ENCODE data around the gene GASK1A.
"Not testable (repeated sequence)": the region's sequence is repeated elsewhere in the genome, so short reads cannot be mapped to it uniquely, and the experiment has no call there.

The GASK1A gene

DNA sequence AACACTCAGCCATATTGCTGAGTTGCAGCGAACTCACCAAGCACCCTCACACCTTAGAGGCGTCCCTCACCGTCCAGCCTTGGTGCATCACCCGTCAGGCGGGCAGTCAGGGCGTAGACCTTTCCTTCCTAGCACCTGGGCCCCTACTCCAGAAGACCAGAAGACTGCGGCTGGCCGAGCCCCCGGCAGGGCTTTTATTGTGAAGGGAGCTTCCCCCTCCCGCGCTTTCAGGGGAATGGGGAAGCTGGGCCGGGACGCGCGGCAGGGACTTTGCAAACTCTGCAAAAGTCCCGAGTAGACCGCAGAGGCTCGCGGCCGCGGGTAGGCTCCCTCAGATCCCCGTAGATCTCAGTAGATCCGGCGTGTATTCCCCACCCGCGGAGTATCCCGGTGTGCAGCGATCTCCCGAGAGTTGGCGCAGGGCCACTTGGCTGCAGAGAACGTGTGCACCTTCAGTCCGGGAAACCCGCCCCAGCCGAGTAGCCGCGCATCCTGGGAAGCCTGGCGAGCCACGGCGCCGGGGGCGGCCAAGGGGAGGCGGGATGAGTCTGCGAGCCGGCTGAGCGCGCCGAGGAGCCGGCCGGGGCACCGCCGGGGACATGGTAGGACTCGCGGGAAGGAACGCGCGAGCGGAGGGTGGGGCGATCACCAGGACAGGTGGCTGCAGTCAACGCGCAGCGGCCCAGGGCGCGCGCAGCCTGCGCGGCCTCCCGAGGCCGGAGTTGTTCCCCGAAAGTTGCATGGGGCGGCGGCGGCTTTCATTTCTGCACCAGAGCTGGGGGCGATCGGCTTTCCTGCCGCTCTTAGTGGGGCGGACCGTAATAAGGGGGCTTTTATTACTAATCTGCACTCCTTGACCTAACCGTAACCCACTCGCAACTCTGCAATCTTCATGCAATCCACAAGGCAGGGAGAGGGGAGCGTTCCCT lies at the start of gene GASK1A:
TSS of gene GASK1A (plus strand) at position 268 of the 929 bp plus-strand sequence. CDS start at position 600, 332 bp downstream.
- DNase-seq, result peak; percentile 80

DNA sequence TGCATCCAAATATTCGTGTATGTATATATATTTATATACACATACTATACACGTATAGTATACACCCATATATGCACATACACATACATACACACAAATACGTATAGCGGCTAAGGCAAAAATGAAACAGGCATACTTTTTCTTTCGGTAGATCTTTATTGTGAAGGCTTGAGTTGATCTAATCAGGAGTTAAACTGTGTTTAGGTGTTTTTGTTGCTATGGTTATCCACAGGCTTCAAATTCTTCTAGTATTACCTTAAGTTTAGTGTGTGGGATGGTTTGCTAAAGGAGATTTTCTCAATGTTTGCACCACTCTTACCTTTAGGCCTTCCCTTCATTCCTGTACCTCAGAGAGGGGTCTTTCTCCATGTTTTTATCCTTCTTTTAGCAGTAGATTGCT lies 45.0 kb upstream of the GASK1A start:
- no peak for DNase-seq

DNA sequence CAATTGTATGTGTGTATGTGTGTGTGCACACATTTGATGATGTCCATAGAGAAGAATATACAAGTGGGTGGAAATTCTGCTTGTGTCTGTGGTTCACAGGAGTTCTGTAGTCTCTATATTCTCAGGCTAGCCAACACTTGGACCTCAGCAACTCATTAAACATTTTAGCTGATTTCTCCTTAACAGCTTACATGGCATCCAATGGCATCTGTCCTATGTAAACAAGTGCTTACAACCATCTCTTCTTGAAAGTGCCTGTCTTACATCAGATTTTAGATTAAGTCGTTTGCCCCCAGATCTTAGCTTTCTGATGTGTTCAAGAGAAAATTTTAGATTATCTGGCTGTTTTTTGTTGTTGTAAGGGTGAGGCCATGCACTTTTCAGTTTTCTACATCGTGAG lies 44.2 kb upstream of the GASK1A start:
- no peak for DNase-seq

DNA sequence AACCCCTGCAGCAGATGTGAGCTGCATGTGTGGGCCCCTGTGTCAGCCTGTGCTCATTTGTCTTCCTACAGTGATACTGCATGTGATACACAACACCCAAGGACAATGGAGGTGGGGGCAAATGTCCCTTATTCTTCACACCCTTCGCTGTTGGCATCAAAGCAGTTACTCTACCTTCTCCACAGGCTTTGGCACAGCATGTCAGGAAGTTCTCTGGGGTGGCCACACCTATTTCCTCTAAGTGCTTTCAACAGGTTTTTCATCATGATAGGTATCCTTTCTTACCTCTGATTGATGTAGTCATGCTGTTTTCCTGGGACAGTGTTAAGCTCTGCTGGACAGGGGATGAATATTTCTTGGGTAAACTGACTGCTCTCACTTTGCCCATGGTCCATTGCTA lies 43.6 kb upstream of the GASK1A start:
- DNase-seq, result no peak

DNA sequence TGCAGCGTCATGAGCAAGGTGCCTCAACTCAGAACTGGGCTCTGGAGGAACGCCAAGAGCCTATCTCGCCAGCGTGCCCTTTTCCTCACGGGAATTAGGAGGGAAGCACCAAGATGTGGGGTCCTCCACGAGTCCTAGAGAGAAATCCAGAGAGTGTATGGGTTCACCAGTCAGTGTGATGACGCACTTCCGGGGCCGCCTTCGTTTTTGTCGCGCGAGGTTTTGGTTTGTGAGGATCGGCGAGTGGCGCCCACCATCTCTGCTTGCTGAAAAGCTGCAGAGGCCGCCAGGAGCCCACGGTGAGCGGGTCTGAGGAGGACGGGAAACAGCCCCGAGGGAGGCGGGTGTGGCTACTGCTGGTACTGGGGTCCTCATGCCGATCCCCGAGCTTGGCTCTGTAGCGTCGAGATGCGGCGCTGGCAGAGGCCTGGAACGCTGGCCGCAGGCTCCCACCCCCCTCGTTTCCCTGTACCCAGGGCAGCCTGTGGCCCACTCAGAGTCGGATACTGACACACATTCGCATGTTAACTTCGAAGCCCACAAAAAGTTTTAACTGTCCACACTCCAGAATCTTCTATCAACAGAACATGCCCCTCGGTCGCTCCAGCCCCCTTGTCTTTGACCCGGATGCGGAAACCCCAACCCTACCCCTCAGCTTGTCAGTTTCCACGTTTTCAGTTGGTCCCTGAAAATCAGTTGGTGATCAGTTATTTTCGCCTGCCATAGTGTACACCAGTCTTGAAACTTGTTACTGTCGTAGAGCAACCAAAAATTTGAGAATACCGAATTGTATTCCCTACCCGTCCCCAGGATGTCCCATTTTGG lies 42.7 kb upstream of the GASK1A start:
- DNase-seq, result peak; percentile 71

DNA sequence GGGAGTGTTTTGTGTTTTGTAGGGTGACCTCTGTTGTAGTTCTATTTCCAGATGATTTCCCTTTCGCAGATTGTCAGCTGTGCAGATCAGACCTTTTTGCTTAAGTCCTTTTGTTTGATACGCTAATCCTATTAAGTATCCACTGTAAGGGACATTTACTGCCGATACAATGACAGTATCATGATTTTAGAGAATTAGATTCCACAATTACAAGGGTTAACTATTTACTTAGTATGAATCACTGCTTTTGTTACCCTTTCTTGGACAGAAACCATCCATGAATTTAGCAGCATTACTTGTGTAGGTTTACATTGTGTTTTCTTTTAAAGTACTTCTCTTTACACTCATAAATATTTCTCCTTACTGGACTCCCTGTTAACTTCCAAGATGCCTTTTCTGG lies 41.8 kb upstream of the GASK1A start:
- DNase-seq, result no peak

DNA sequence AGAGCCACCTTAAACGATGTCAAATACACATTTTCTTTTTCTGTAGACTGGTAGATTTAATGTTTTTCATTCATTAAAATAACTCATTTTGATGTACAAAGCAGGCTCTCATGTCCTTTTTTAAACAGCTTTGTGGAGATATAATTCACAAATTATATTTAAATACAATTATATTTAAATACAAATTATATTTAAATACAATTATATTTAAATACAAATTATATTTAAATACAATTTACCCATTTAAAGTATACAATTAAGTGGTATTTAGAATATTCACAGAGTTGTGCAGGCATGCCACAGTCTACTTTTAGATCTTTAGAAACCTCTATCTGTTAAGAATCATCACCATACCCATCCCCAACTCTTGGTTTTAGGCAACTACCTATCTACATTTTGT lies 36.4 kb upstream of the GASK1A start:
- no peak for DNase-seq

DNA sequence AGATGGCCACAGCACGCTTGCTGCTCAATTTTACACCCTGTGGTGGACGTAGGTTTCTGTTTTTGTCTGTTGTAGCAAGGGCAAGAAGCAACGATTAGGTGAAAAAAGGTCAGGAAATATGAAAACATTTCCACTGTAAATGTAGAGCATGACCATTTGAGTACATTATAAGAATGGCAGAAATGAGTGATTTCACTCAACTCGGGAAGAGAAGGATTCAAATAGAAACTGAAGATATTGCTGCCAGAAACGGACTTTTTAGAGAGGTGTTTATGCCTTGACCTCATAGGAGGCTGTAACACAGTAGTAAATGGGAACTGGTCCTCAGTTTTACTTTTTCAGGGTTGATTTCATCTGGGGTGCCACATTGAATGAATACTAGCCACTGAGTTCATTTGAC lies 33.1 kb upstream of the GASK1A start:
- no peak for DNase-seq

DNA sequence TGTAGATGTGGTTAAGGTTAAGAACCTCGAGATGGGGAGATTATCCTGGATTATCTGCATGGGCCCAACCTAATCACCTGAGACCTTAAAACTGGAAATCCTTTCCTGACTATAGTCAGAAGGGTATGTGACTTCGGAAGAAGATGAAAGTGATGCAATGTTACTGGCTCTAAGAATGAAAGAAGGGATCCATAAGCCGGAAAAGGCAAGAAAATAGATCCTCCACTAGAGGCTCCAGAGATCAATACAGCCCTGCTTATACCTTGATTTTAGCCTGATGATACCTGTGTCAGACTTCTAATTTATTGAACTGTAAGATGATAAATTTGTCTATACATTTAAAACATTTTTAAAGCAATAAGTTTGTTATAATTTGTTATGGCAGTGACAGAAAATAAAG lies 21.5 kb upstream of the GASK1A start:
- DNase-seq, result no peak

DNA sequence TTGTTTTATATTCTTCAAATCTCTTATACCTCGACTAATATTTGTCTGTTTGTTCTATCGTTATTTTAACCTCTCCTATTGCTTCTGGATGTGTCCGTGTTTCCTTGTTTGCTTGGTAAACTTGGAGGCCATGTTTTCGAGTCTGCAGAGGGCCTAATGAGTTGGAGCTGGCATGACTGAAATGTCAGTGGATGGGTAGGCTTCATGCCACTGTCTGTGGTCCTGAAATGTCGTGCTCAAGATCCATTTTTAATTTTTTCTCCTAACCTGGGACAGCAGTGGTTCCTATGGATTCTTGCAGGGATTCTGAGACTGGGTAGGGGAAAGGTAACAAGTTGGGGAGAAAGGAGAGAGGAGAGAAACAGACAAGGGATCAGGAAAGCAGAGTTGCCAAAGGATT lies 18.8 kb upstream of the GASK1A start:
- DNase-seq, result no peak

DNA sequence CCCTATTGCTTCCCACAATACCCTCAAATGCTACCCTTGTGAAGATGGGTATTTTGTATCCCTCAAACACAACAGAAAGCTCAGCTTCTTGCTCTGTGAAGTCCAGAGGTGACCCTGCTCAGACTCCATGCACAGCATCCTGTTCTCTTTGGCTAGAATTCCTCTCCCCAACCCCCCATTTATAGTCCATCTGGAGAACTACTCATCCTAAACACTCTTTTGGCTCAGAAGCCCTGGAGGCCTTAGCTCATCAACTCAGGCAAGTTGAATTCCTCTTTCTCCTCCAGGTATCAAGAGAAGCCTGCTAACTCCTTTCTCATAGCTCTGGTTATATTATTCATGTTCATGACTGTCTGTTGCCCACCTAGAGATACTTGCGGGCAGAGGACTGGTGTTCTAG lies 18.3 kb upstream of the GASK1A start:
- DNase-seq, result no peak

DNA sequence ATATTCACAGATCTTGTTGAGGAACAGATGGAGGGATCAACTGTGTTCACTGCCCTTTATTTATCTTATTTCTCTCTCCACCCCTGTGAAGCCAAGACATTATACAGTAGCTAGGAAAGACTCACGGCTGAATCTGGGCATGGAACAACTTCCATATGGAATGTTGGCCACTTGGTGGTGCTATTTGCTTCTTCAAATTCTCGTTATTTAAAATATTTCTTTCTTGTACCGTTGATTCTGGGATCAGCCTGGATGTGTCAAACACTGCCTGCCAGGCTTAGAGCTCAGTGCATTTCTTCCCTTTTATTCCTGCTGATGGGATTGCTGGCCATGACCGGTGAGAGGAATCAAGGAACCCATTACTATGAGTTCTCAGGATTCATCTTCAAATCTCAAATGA lies 17.5 kb upstream of the GASK1A start:
- DNase-seq, result peak; percentile 55

DNA sequence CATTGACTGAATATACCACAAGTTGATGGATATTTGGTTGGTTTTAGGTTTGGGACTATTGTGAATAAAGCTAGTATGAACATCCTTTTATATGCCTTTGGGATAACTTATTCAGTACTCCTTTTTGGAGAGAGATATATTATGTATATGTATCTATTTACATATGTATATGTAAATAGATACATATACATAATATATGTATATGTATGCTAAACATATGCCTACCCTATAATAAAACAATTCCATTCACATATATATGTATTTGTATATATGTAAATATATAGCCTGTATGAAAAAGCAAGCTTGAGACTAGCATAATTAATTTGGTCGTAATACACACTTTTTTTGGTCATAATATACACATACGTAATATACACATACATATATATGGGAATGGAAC lies 15.8 kb upstream of the GASK1A start:
- no peak for DNase-seq

DNA sequence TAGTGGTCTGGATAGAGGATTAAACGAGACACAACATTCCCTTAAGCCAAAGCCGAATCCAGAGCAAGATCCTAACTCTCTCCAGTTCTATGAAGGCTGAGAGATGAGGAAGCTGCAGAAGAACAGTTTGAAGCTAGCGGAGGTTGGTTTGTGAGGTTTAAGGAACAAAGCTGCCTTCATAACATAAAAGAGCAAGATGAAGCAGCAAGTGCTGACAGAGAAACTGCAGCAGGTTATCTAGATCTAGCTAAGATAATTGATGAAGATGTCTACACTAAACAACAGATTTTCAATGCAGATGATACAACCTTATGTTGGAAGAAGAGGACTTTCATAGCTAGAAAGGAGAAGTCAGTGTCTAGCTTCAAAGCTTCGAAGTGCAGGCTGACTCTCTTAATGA lies 14.8 kb upstream of the GASK1A start:
- DNase-seq, result no peak

DNA sequence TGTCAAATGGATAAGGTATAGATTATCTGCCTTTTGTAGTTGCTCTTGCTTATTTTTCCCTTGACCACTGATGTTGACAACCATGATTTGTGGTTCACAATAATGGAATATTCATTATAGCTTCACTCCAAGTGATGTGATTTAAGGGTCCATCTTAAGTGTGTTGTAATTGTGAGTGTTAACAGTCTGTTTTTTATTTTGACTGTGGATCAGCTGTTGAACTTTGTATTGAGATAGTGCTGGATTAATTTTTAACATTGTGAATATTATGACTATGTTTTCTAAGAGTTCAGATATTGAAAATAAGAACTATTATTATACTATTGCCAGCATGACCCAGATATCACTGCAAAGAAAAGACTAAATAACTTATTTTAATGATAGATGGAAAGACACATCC lies 8.6 kb upstream of the GASK1A start:
- no peak for DNase-seq

DNA sequence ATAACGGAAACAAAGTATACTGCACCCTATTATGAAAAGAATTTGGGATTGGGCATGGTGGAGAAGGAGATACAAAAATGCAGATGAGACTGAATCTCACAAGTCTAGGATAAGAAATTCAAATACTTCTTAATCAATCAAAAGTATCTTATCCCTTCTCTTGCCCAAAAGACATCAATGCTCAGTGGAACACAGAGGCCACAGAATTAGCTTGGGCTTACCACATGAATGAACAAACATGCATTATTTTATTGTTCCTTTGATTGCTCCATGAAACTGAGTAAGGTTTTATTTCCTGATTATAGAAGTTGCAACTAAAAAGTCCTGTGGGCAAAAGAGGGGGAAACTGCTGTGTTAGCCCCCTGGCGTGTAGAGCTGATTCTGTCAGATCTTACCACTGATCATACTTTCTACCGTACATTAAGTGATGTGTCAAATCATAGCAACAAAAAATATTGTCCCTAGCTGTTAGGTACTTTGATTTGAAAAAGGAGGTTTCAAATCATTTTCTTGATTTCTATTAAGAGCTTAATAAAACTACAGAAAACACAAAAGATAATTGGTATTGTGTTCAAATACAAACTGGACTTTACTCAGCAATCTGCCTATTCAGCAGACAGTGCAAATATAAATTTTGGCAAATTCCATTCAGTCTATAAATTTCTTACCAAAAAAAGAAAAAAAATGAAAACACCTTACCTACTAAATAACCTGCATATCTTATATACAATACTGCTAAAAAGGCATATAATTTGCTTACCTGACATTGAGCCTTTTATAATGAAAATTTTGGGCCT lies 7.9 kb upstream of the GASK1A start:
- no peak for DNase-seq

DNA sequence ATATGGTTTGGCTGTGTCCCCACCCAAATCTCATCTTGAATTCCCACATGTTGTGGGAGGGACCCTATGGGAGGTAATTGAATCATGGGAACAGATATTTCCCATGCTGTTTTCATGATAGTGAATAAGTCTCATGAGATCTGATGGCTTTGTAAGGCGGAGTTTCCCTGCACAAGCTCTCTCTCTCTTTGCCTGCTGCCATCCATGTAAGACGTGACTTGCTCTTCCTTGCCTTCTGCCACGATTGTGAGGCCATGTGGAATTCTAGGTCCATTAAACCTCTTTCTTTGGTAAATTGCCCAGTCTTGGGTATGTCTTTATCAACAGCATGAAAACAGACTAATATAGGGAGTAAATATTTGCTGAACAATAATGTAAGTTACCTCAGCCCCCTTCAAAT lies 4.2 kb upstream of the GASK1A start:
- DNase-seq, result not testable (repeated sequence)

DNA sequence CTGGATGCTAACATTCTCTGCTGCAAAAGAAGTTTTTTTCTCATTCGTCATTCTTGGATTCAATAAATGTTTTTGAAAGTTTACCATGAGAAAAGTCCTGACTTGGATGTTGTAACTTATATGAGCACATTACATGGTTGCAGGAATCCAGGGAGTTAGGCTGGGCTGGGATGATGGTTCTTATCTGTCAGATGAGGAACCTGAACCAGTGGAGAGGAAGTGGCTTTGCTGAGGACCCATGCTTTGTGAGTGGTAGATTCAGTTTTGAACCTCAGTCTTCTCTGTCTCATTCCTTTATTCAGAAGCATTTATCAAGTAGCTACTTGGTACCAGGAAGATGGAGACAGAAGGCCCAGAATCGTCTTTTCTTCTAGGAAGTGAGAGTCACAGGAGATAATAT lies 3.7 kb upstream of the GASK1A start:
- no peak for DNase-seq

DNA sequence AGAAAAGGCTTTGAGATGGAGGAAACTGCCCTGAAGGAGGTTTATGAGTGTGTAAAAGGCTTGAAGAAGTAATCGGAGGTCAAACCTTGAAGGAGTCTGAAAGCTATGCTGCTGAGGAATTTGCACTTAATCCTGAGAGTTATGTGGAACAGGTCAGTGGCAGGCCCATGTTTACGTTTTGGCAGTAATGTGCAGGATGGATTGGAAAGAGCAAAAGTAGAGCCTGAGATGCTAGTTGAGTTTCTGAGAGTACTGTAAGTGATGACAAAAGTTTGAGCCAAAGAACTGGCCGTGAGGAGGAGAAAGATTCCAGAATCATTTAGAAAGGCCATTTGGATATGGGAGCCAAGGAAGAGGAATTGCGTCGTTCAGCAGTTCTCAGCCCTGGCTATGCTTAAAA lies 3.2 kb upstream of the GASK1A start:
- no peak for DNase-seq

DNA sequence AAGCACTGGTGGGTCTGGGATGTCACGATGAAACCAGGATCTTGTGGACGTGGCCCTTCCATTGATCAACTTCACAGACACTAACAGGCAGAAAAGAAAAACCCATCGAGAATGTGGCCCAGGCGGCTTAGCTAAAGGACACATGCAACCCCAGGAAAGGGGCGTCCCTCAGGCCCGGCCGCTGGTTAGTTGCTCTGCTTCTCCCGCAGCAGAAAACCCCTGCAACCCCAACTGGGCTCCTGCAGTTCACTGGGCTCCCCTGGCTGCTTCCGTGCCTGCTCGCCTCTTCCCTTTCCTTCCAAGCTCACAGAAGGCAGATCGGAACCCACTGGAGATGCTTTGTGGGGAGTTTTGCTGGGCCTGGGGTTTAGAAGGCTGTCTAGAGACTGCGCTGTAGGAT lies 1.1 kb downstream of the GASK1A start:
- no peak for DNase-seq

DNA sequence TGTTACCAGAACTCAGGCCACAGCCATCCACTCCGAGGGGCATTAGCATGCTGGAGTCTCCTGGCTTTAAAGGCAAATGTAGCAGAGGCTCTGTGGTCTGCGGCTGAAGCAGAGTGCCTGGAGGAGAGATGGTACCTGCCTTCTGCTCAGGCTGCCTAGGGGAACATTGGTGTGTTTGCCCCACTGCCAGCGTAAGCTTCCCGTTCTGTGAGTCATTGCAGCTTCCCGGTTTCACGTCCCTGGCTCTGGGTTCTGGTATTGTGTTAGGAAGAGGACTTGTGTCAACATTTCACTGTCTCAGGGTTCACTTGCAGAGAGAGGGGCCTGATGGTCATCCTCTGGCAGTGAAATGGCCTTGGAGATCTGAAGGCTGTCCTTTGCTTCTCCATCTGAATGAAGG lies 1.8 kb downstream of the GASK1A start:
- no peak for DNase-seq

DNA sequence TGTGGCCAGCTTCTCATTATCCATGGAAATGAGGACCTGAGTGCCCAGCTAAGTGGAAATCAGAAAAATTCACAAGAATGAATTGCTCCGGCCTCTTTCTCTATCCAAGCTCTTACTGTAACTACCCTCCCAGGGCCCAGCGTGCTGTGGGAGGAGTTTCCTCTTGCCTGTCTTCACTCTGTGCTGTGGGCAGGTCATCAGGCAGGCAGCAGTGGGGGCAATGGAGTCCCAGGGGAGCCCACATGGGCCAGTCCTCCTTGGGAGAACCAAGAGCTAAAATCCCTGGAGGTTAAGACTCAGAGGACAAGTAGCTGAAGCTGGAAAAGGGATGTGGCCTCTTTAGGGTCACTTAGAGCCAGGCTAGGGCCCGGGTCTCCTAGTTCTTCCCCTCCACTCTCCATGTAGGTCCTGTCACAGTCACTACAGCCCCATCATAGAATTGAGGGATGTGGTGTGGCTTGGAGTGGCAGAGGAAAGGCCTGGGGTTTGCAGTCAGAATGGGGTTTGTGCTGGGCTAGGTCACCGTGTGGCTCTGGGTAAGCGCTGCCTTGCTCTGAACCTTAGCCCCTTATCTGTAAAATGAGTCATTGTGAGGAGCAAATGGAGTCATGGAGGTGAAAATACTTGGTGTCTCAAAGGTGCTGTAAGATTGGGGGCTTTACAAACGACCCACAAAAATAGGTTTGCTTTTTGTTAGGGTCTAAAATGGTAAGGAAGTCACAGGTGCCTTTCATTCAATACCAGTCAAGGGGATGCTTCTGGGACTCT lies 3.7 kb downstream of the GASK1A start:
- no peak for DNase-seq
